ENCODE data around the gene TNRC6C.

- no peak for TF ChIP-seq ZNF76 (tag by site-specific recombination; IDR thresholded peaks at IDR 0.05; ENCODE audit: borderline replicate concordance, low read depth)
- no peak for TF ChIP-seq SALL2 (tag by site-specific recombination; IDR thresholded peaks at IDR 0.05; ENCODE audit: borderline replicate concordance)
- TF ChIP-seq ZNF776 (tag by site-specific recombination; IDR thresholded peaks at IDR 0.05; ENCODE audit: borderline replicate concordance), result no peak
- no peak for TF ChIP-seq ZNF626 (tag by site-specific recombination; IDR thresholded peaks at IDR 0.05)
- TF ChIP-seq REST (tag by site-specific recombination; IDR thresholded peaks at IDR 0.05), result no peak
- TF ChIP-seq, protein P1, sequence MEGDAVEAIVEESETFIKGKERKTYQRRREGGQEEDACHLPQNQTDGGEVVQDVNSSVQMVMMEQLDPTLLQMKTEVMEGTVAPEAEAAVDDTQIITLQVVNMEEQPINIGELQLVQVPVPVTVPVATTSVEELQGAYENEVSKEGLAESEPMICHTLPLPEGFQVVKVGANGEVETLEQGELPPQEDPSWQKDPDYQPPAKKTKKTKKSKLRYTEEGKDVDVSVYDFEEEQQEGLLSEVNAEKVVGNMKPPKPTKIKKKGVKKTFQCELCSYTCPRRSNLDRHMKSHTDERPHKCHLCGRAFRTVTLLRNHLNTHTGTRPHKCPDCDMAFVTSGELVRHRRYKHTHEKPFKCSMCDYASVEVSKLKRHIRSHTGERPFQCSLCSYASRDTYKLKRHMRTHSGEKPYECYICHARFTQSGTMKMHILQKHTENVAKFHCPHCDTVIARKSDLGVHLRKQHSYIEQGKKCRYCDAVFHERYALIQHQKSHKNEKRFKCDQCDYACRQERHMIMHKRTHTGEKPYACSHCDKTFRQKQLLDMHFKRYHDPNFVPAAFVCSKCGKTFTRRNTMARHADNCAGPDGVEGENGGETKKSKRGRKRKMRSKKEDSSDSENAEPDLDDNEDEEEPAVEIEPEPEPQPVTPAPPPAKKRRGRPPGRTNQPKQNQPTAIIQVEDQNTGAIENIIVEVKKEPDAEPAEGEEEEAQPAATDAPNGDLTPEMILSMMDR (tag by site-specific recombination; IDR thresholded peaks at IDR 0.05), result no peak
Measured at GRCh38 chr17:78130437-78131101, 172.1 kb downstream of the TNRC6C start, which contains the start of gene TMC8.

Measured in HEK293 (cell line).